T-helper 9 cell (primary cell): Measurements from ENCODE around the gene FAM117B.

ENCODE experiments used
- DNase-seq: peaks from one replicate; pipeline ENCODE4 v3.0.0-alpha.2; 2020
- total RNA-seq, 2 donors: gene quantifications; one replicate each; lab custom pipeline; 2026; lab: John Stamatoyannopoulos, UW

Gene FAM117B
- total RNA-seq: 34.0 to 38.8 reads per million in 2 donors

DNA sequence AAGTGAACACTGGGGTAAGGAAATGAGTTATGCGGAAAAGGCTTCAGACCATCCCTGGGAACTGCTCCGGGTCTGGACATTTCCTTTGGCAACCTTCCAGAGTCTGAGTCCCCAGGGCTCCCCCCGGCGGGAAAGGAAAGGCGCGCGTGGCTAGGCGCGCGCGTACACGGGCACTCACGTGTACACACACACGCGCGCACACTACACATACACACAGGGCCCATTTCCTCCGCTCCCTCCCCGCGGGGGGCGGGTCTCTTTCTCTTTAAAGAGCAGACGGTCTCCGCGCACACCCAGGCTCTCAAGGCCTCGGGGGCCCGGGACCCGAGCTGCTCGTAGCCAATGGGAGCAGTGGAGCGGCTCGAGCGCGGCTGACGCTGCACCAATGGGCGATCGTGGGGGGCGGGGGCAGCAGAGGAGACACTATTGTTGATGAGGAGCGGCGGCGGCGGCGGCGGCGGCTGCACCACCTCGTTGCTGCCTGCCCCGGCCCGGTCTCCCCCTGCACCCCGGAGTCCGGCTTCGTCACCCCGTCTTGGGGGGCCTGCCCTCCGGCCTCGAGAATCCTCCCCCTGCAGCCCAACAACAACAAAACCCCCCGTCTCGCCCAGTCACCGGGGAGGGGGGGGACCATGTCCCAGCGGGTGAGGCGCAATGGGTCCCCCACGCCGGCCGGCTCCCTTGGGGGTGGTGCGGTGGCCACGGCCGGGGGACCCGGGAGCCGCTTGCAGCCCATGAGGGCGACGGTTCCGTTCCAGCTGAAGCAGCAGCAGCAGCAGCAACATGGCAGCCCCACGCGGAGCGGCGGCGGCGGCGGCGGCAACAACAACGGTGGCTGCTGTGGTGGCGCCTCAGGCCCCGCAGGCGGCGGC is at the start of gene FAM117B:
Gene FAM117B (plus strand): TSS at position 414 of the 872 bp plus-strand sequence. CDS start 219 bp downstream, at position 633.
- peak; percentile 96 for DNase-seq

DNA sequence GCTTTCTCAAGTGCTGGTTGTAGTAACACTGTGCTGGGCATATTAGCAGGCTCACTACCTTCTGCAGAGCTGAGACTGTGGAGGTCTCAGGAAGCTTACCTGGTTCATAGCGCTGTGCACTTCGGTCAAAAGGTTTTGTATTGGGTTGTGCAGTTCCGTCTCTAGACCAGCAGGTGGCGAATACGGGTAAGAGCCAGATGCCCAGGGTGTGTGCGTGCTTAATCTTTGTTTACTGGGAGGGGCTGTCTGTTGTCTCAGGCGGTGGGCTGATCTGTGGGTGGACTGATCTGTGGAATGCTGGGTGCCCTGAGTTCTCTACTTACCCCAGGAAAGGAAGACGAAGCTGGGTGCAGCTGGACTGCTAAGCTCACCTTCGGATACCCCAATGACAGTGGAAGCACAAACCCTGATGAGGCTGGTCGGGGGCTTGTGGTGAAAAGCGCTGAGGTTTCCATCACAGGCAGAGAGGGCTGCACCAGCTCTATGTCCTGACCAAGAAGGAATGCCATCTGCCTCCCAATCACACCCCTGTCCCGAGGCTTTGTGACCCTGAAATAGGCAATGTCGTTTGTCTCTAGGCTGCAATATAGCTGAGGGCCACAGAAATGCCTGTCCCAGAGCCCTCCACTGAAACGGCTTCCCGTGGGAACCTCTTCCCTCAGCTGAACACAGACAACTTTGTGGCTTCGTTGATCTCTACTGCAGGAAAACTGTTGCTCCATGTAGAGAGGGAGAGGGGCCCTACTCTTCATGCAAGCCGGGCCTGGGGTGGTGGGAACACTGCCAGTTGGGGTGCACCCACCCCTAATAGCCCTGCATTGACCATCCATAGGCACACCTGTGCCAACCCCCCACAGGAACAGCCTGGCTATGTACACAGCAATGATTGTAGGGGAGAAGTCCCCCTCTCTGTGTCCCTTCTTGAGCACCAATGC is 45.9 kb upstream of the FAM117B start:
- peak; percentile 45 for DNase-seq

DNA sequence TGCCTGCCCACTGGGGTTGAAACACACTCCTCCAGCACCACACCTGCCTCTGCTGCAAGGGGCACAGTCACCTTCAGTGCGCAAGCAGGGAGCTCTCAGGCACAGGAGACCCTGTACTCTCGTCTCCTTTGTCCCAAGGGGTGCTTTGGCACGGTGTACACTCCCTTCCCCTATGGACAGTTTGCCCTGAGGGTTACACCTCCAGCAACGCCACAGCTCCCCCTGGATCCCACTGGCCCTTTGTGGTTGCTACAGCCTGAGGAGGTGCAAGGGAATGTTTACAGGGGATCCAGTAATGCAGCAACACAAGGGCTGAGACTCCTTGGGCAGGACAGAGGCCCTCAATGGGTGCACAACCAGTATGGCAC is 45.2 kb upstream of the FAM117B start:
- no peak for DNase-seq

DNA sequence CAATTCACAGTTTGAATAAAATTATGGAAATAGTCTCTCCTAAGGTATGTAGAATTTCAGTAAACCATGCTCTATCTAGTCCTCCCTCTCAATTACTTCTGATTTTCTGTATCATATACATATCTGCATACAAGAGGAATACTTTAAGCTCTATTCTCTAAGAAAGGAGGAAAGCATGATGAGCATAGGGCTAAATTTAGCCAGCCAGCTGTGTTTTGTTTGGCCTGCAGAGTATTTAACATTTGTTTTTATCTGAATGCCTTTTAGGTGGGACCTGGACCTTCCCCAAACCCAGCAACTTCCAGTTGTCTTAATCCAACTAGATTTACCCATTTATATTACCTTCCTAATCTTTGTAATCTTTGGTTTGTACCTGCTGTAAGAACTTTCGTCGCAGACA is 42.2 kb upstream of the FAM117B start:
- DNase-seq: no peak

DNA sequence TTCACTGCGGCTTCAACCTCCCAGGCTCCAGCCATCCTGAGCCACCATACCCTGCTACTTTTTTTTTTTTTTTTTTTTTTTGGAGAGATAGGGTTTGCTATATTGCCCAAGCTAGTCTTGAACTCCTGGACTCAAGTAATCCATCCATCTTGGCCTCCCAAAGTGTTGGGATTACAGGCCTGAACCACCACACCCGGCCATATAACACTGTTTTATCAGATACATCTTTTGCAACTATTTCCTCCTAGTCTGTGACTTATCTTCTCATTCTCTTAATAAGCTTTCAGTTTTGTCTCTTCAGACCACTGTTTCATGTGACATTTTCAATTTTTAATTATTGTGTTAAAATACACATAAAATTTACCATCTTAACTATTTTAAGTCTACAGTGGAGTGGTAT is 35.7 kb upstream of the FAM117B start:
- no peak for DNase-seq

DNA sequence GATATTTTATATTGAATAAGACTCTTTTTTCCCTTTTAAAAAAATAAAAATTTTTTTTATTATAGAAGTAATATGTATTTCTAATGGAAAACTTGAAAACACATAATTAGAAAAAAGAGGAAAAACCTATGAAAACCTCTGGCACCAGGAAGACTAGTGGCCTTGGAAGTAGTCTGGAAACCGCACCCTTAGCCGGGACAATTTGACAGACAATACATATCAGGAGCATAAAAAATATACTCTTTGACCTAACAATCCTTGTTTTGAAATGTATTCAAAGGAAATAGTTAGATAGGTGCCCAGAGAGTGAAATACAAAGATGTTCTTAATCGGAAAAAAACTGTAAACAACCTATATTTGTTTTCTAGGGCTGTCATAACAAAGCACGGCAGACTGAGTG is 34.9 kb upstream of the FAM117B start:
- DNase-seq: no peak

GRCh38 chr2:202604699-202605098 is 30.1 kb upstream of the FAM117B start:
- DNase-seq: no peak

DNA sequence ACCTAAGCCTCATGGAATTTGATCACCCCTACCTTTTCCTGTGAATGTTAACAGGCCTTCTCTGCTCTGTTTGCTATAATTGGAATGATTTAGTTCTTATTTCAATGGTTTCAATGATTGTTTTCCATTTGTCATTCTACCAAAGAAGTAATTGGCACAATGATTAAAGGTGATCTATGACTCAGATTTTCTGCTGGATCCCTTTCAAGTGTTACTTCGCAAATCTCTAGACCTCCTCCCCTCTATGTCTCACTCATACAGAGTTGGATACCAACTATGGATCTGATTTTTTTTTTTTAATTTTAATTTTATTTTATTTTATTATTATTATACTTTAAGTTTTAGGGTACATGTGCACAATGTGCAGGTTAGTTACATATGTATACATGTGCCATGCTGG is 29.6 kb upstream of the FAM117B start:
- DNase-seq: no peak

DNA sequence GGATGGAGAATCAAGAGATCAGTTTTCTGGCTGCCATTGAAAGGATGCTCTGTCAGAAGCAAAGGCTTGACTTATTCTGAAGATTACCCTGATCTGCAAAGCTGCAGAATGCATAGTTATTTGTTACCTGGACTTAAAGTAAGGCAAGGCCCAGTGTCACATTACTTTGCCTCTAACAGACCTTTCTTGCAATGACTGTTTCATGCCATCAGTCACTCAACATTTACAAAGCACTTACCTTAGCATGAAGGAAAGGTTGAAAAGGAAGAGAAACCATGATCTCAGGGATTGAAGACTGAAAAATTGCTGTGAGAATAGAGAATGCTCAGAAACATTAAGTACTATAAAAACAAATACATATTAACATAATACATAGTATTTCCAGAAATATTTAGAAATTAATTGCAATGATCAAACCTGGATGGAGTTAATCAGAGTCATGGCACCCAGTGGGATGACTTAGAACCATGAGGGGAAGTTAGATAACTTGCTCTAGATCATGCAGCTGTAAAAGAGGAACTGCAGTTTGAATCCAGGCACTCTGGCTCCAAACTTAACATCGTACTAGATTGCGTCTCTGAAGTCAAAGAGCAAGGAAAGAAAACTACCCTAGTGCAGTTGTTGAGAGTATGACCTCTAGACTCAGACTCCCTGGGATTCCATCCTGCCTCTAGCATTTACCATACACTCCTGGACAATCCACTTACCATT is 26.5 kb upstream of the FAM117B start:
- no peak for DNase-seq

DNA sequence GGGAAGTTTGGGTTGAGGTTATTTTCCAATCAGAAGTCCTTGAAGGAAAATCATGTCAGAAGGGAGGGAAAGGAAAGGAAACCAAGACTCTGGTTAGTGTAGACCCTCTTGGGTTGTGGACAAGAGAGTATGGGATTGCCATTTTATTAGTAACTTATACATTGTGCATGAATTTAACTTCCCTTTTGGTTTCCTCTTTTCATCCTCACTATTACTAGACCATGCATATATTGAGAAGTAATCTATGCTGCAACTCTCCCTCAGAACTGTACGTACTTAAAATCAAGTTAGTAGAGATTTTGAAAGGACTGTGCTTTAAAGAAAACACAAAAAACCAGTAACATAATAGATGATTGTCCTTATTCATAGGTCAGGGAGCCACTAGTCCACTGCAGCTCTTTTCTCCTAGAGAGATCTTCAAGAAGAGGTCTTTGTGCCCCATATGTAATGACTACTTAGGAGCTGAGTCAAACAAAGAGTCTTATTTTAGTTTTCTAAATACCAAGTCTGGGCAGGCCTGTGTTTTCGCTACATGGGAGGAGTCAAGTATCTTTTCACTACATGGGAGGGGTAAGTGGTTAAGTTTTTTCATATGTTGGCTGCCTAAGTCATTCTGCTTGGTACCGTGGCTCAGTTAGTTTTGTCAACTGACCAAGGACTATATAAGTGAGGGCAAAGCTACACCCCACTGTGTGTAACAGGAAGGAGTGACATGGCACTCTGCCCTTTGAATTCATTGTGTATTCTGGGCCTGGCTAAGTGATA is 25.2 kb upstream of the FAM117B start:
- DNase-seq: no peak

GRCh38 chr2:202610380-202610779 is 24.4 kb upstream of the FAM117B start:
- no peak for DNase-seq

- DNase-seq: no peak
Measured at GRCh38 chr2:202612145-202612544, 22.6 kb upstream of the FAM117B start.

DNA sequence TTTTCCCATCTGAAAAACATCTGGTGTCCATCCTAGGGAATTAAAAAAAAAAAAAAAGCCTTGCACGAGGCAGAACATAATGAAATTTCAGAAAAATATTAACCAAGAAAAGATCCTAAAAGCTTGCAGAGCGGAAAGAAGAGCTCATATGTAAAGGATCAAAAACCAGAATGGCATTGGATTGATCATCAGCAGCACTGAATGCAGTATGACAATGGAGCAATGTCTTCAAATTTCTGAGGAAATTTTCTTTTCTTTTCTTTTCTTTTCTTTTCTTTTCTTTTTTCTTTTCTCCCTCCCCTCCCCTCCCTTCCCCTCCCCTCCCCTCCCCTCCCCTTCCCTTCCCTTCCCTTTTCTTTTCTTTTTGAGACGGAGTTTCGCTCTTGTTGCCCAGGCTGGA is 21.3 kb upstream of the FAM117B start:
- DNase-seq: no peak

- no peak for DNase-seq
Measured at GRCh38 chr2:202624133-202624532, 10.6 kb upstream of the FAM117B start.

DNA sequence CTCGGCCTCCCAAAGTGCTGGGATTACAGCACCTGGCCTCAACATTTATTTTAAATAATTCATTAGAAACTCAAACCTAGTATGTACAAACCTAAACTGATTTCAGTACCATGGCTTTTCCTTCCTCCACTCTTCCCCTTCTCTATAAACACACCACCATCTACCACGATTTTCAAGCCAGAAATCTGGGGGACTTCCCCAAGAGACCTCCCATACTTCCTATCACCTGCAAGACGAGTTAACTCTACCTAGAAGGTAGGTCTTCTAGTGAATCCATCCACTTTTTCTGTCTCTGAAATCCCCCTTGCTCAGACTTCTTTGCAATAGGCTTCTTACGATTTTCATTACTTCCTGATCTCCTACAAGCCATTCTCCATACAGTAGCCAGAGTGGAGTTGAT is 7.7 kb upstream of the FAM117B start:
- DNase-seq: no peak

DNA sequence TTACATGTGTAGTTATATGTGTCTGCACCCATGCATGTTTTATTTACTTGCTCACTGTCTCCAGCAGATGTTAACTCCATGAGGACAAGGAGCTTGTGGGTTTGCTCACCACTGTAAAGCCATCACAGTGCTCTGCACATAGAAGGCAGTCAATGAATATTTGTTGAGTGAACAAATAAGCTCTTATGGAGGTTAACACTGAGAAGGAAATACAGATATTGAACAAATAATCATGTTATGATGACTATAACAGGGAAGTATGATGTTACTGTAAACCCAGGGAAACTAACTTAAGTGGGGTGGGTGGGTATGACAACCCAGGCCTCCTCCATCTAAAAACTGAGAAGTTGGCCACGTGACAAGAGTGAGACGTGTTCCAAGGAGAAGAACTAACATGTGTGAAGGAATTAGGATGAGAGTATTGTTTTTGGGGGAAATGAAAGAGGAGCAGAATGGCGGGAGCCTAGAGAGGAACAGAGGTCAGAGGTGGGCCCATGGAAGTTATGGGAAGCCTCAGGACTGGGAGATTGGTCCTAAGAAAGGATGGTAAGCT is 6.0 kb upstream of the FAM117B start:
- DNase-seq: no peak

DNA sequence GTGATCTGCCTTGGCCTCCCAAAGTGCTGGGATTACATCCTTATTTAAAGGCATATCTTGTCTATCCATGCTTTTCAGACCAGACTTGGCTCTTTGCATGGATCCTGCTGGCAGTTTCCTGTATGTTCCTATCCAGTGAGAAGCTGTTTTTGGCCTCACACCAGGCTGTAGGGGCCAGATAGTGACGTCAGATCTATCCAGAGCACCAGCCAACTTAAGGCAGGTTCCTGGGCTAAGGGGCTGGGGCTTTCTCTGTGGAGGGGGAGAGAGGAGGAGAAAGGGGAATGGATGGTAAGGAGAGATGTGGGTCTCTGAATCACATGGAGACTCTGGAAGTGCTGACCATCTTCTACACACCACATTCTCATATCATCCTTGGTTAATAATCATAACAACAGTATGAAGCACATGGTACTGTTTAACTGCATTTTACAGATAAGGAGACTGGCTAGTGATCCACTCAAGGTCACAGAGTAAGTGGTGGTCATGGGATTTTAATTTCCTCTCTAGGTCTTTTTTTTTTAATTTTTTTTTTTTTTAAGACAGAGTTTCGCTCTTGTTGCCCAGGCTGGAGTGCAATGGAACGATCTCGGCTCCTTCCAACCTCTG is 2.0 kb upstream of the FAM117B start:
- DNase-seq: no peak

GRCh38 chr2:202633470-202633869 is 1.3 kb upstream of the FAM117B start:
- no peak for DNase-seq

DNA sequence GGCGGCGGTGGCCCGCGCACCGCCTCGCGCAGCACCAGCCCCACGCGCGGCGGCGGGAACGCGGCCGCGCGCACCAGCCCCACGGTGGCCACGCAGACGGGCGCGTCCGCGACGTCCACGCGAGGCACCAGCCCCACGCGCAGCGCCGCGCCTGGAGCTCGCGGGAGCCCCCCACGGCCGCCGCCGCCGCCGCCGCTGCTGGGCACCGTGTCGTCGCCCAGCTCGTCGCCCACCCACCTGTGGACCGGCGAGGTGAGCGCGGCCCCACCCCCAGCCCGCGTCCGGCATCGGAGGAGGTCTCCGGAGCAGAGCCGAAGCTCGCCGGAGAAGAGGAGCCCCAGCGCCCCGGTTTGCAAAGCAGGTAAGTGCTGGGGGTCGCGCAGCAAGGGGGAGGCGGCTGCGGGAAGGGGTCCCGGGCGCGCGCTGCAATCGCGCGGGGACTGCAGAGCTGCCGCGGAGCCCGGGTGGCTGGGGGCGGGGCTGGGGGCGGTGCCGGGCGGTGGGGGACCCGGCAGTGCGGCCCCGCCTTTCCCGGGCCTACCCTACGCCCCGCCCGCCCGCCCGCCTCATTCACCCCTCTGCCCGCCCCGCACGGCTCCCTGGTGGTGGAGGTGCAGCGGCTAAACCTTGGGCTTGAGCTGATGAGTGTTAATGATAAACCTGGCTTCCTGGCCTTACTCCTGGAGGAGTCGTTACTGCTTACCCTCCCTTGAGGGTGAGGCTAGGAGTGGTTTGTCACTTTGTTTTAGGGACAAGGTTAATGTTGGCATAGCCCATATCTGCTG is 851 bp downstream of the FAM117B start:
- peak; percentile 88 for DNase-seq

DNA sequence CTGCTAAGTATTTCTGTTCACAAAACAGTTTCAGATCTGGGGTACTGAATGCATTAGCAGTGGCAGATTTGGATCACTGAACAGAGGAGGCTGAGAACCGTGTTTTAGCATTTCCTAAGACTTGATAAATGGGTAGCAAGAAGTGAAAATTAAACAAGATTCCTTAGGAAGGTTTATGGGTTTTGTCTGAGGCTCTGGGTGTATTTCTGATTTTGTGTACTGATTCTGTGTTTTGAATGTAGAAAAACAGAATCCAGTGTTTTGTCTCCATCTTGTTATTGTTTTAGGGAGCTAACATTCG is 1.4 kb downstream of the FAM117B start:
- no peak for DNase-seq

GRCh38 chr2:202638721-202639120 is 4.0 kb downstream of the FAM117B start:
- DNase-seq: no peak
